GM10266 (cell line): ENCODE results near the gene S100A4.
"Not testable (repeated sequence)": the region's sequence is repeated elsewhere in the genome, so short reads cannot be mapped to it uniquely, and the experiment has no call there.

Experiments
- DNase-seq: peaks from one replicate; pipeline ENCODE4 v3.0.0; 2012; ENCODE audit errors: extremely low spot score
- CTCF ChIP-seq: IDR thresholded peaks from 2 replicates; pipeline ENCODE4 v1.5.1; 2012; ENCODE audit warnings: mild to moderate bottlenecking, low read depth; ENCODE audit not compliant: control insufficient read depth, insufficient read depth; ENCODE audit errors: missing control alignments

S100A4 gene

GRCh38 chr1:153578936-153579335, 33.3 kb upstream of the S100A4 start:
- DNase-seq, result no peak
- TF ChIP-seq CTCF, result no peak

- no peak for DNase-seq
- no peak for TF ChIP-seq CTCF
These were observed 32.9 kb upstream of the S100A4 start for GRCh38 chr1:153578490-153578889.

DNA sequence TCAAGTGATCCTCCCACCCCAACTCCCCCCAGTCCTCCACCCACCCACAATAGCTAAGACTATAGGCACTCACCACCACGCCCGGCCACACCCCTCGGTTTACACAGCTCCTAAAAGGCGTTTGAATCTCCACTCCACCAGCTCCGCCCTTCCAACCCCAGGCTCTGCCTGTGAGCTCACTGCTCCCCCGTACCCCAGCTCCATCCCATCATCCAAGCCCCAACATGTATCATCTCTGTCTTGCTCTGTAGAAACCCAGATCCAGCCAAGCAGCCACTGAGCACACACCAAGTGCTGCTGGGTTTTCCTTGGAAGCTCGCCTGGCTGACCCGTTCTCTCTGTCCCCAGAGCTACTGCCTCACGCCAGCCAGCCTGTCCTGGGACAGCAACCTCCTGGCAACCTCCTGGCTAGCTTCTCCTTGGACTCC, 32.0 kb upstream of the S100A4 start:
- DNase-seq, result no peak
- TF ChIP-seq CTCF, result no peak

GRCh38 chr1:153577138-153577537, 31.5 kb upstream of the S100A4 start:
- no peak for TF ChIP-seq CTCF
- DNase-seq, result no peak

GRCh38 chr1:153575497-153575896, 29.9 kb upstream of the S100A4 start:
- not testable (repeated sequence) for DNase-seq

GRCh38 chr1:153575081-153575491, 29.5 kb upstream of the S100A4 start:
- DNase-seq, result not testable (repeated sequence)

GRCh38 chr1:153573351-153573750, 27.7 kb upstream of the S100A4 start:
- TF ChIP-seq CTCF, result no peak
- no peak for DNase-seq

- peak; percentile 77 for DNase-seq
- TF ChIP-seq CTCF, result peak; percentile 84
These were observed 27.0 kb upstream of the S100A4 start for GRCh38 chr1:153572569-153573015.
